B cell (primary cell): Measurements from ENCODE around the gene MAN2A1.

Source experiments
- CTCF ChIP-seq: fragments of 200-600 bp; IDR thresholded peaks from one replicate; pipeline ENCODE4 v1.8.0; 2022; ENCODE audit warnings: antibody characterized with exemption, mild to moderate bottlenecking
- EZH2 ChIP-seq: IDR thresholded peaks from 2 replicates; pipeline ENCODE4 v1.6.1; 2012; ENCODE audit warnings: borderline replicate concordance, low read depth, mild to moderate bottlenecking, moderate library complexity, low read length; ENCODE audit not compliant: insufficient read depth, poor library complexity, severe bottlenecking

GRCh38 chr5:109863752-109864151 is 174.0 kb downstream of the MAN2A1 start:
- TF ChIP-seq CTCF (no peak), EZH2 (no peak)
